Mesenchymal stem cell (in vitro differentiated cells and primary cell): Measurements from ENCODE around the gene HELLS.
"Not testable (repeated sequence)": the region's sequence is repeated elsewhere in the genome, so short reads cannot be mapped to it uniquely, and the experiment has no call there.

ENCODE experiments used
- DNase-seq: peaks from one replicate; pipeline ENCODE4 v3.0.0-alpha.2; 2013
- H2AFZ ChIP-seq: one replicate; pipeline ENCODE4 v1.6.1; 2013; ENCODE audit warnings: low read depth, mild to moderate bottlenecking, control low read depth, inconsistent platforms, low read length, moderate library complexity
- H2AK5ac ChIP-seq: 2 replicates; pipeline ENCODE4 v1.6.1; 2013; ENCODE audit warnings: low read length, moderate library complexity, mild to moderate bottlenecking, inconsistent platforms; ENCODE audit not compliant: severe bottlenecking
- H2BK120ac ChIP-seq: one replicate; pipeline ENCODE4 v1.6.1; 2013; ENCODE audit warnings: low read depth, mild to moderate bottlenecking, inconsistent platforms, low read length, moderate library complexity
- H2BK12ac ChIP-seq, 2 experiments: one replicate each; pipeline ENCODE4 v1.6.1; 2013; ENCODE audit warnings: inconsistent platforms in 2 of 2, low read length in 2 of 2, mild to moderate bottlenecking in 2 of 2, moderate library complexity in 2 of 2, control low read depth in 1 of 2
- H2BK15ac ChIP-seq: one replicate; pipeline ENCODE4 v1.6.1; 2013; ENCODE audit warnings: mild to moderate bottlenecking, low read depth, inconsistent platforms; ENCODE audit not compliant: poor library complexity, severe bottlenecking
- H2BK5ac ChIP-seq: 2 replicates; pipeline ENCODE4 v1.6.1; 2013; ENCODE audit warnings: low read depth, mild to moderate bottlenecking, low read length, control low read depth, inconsistent platforms; ENCODE audit not compliant: poor library complexity, severe bottlenecking
- H3K14ac ChIP-seq, 2 experiments: one replicate each; pipeline ENCODE4 v1.6.1; 2013; ENCODE audit warnings: inconsistent platforms in 2 of 2, low read length in 2 of 2, control low read depth in 1 of 2, mild to moderate bottlenecking in 1 of 2, moderate library complexity in 1 of 2
- H3K18ac ChIP-seq, 2 experiments: one replicate each; pipeline ENCODE4 v1.6.1; 2013; ENCODE audit warnings: inconsistent platforms in 2 of 2, low read length in 2 of 2, control low read depth in 1 of 2, low read depth in 1 of 2, mild to moderate bottlenecking in 1 of 2
- H3K23ac ChIP-seq, 2 experiments: one replicate each; pipeline ENCODE4 v1.6.1; 2013; ENCODE audit warnings: inconsistent platforms in 2 of 2, low read length in 2 of 2, mild to moderate bottlenecking in 2 of 2, moderate library complexity in 2 of 2, control low read depth in 1 of 2
- H3K27ac ChIP-seq: 2 replicates; pipeline ENCODE4 v1.5.1; 2013; ENCODE audit warnings: mild to moderate bottlenecking, moderate library complexity, low read length, control low read depth, inconsistent platforms; ENCODE audit not compliant: poor library complexity, severe bottlenecking
- H3K27me3 ChIP-seq, 2 experiments: 2 replicates each; pipeline versions ENCODE4 v1.6.1 to v1.7.0; 2013; ENCODE audit warnings: low read length in 2 of 2, mild to moderate bottlenecking in 2 of 2, moderate library complexity in 2 of 2, control low read depth in 1 of 2, inconsistent platforms in 1 of 2; ENCODE audit not compliant: control insufficient read depth in 1 of 2, insufficient read depth in 1 of 2
- H3K36me3 ChIP-seq, 2 experiments: 2 replicates each; pipeline versions ENCODE4 v1.6.1 to v1.7.0; 2013; ENCODE audit warnings: low read length in 2 of 2, control low read depth in 1 of 2, inconsistent platforms in 1 of 2, low read depth in 1 of 2, mild to moderate bottlenecking in 1 of 2; ENCODE audit not compliant: insufficient read depth in 2 of 2, control insufficient read depth in 1 of 2
- H3K4ac ChIP-seq, 2 experiments: one replicate each; pipeline ENCODE4 v1.6.1; 2013; ENCODE audit warnings: inconsistent platforms in 2 of 2, low read length in 2 of 2, mild to moderate bottlenecking in 2 of 2, moderate library complexity in 2 of 2, control low read depth in 1 of 2, low read depth in 1 of 2
- H3K4me1 ChIP-seq: 2 replicates; pipeline ENCODE4 v1.6.1; 2013; ENCODE audit warnings: low read depth, low read length, control low read depth; ENCODE audit not compliant: control insufficient read depth, insufficient read depth
- H3K4me2 ChIP-seq: 2 replicates; pipeline ENCODE4 v1.6.1; 2013; ENCODE audit warnings: low read length, mild to moderate bottlenecking, inconsistent platforms; ENCODE audit not compliant: poor library complexity, severe bottlenecking
- H3K4me3 ChIP-seq, 2 experiments: 2 replicates each; pipeline versions ENCODE4 v1.5.1 to v1.7.0; 2013; ENCODE audit warnings: low read length in 2 of 2, mild to moderate bottlenecking in 2 of 2, control low read depth in 1 of 2, low read depth in 1 of 2; ENCODE audit not compliant: insufficient read depth in 1 of 2
- H3K79me1 ChIP-seq: replicated peaks from 2 replicates; pipeline ENCODE4 v1.6.1; 2013; ENCODE audit warnings: mild to moderate bottlenecking, control low read depth, low read length, inconsistent platforms; ENCODE audit not compliant: poor library complexity, severe bottlenecking
- H3K9ac ChIP-seq: 2 replicates; pipeline ENCODE4 v1.7.0; 2013; ENCODE audit warnings: mild to moderate bottlenecking, low read length, moderate library complexity
- H3K9me3 ChIP-seq: 2 replicates; pipeline ENCODE4 v1.7.0; 2013; ENCODE audit warnings: mild to moderate bottlenecking, low read length; ENCODE audit not compliant: control insufficient read depth
- H4K8ac ChIP-seq: one replicate; pipeline ENCODE4 v1.6.1; 2013; ENCODE audit warnings: inconsistent platforms, mild to moderate bottlenecking, low read length, moderate library complexity
- H4K91ac ChIP-seq: one replicate; pipeline ENCODE4 v1.6.1; 2013; ENCODE audit warnings: mild to moderate bottlenecking, low read length, inconsistent platforms
- WGBS: methylation state at CpG from one replicate; pipeline ENCODE4 v1.1.7; 2013; ENCODE audit warnings: mixed read lengths; 5-methylcytosine and 5-hydroxymethylcytosine counted together

Gene HELLS

DNA sequence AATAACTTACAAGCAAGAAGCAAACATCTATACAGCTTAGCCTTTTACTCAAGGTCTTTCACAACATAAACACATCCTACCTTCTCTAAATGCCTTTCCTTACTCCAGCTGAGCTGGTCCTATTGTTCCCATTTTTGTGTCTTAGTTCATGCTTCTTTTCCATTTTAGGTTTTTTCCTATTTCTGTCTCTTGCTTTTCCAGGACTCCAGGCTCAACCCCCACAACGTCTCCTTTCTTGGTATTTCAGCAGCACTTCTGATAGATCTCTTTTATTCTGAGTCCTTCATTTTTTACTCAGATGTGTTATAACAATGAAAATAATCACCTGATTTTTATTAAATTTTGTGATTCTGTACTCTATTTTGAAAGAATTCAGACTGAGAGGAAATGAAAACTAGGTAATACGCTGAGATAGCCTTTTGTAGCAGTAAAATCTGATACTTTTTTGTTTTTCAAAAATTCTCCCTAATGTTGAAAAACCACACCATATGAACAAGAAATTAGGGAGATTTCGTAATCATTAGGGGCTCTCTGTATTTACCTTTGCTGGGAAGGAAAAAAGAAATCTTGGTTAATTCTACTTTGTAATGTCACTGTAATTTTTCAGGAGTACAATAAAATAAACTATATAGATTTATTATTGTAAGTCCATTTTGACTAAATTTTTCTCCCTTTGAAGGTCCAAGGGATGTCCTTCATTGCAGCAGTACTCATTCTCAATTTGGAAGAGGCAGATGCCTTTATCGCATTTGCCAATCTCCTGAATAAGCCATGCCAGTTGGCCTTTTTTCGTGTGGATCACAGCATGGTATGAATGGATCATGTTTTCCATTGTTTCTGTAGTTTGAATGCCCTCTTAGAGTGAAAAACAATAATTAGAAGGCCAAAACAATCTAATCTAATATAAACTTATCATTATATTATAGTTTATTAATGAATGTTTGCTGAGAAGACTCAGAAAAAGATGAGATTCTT, 24.0 kb upstream of the HELLS start:
- Histone ChIP-seq H4K8ac (no peak overlapping the region), H3K4me3 (no peak overlapping the region), H3K9me3 (no peaks in the 10 kb centered on the region), H2BK120ac (no peak overlapping the region), H3K27ac (no peak overlapping the region), H3K79me1 (no peaks in the 10 kb centered on the region), H3K4me2 (no peak overlapping the region), H2BK15ac (no peak overlapping the region), H3K14ac (no peak overlapping the region), H3K18ac (no peak overlapping the region), H3K23ac (no peak overlapping the region), H3K4me1 (peaks cover 3% of the 10 kb centered on the region), H2AFZ (no peak overlapping the region), H3K9ac (no peak overlapping the region), H2BK5ac (no peak overlapping the region), H3K27me3 (no peaks in the 10 kb centered on the region), H2BK12ac (no peak overlapping the region), H3K36me3 (peaks cover 9 to 24% of the 10 kb centered on the region in 2 experiments), H4K91ac (no peak overlapping the region), H2AK5ac (no peak overlapping the region), H3K4ac (no peak overlapping the region)
- WGBS: 89% methylated on average over 2 of the region's 5 CpGs
- no peak for DNase-seq

DNA sequence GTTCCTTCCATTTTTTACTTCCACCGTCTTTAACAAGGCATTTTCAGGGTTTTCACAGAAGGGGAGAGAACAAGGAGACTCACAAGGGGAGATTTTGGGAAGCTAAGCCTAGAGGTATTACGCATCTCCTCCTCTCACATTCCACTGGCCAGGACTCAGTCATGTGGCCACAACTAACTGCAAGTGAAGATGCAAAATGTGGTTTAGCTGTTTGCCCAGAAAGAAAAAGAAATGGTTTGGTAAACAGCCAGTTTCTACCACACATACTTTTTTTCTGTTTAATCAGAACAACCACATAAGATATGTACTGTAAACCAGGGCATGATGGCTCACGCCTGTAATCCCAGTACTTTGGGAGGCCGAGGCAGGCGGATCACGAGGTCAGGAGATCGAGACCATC, 21.4 kb upstream of the HELLS start:
- Histone ChIP-seq H2AK5ac (no peak overlapping the region), H3K79me1 (no peaks in the 10 kb centered on the region), H3K18ac (no peak overlapping the region), H2BK12ac (no peak overlapping the region), H3K4me2 (no peak overlapping the region), H3K9ac (no peak overlapping the region), H3K14ac (no peak overlapping the region), H4K91ac (no peak overlapping the region), H2BK15ac (no peak overlapping the region), H3K27ac (no peak overlapping the region), H3K4me1 (no peaks in the 10 kb centered on the region), H3K4ac (no peak overlapping the region), H3K9me3 (no peaks in the 10 kb centered on the region), H2BK5ac (no peak overlapping the region), H4K8ac (no peak overlapping the region), H2BK120ac (no peak overlapping the region), H3K4me3 (no peak overlapping the region), H3K23ac (no peak overlapping the region), H2AFZ (no peak overlapping the region), H3K36me3 (peaks cover 9 to 31% of the 10 kb centered on the region in 2 experiments), H3K27me3 (no peaks in the 10 kb centered on the region)
- over 99% methylated on average over 6 of the region's 7 CpGs for WGBS
- no peak for DNase-seq

DNA sequence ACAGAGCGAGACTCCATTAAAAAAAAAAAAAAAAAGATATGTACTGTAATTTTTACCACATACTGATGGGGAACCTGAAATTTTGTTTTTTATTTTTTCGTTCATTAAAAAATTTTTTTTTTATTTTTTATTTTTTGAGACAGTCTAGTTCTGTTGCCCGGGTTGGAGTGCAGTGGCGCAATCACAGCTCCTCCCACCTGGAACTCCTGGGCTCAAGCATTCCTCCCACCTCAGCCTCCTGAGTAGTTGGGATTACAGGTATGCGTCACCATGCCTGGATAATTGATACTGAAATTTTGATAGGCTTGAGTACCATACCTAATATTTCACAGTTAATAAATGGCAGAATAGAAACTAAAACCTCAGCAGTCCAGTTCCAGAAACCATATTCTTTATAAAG, 20.9 kb upstream of the HELLS start:
- Histone ChIP-seq H3K23ac (no peak overlapping the region), H2BK15ac (no peak overlapping the region), H3K4me2 (no peak overlapping the region), H3K18ac (no peak overlapping the region), H2BK5ac (no peak overlapping the region), H4K91ac (no peak overlapping the region), H3K14ac (no peak overlapping the region), H3K4me3 (no peak overlapping the region), H4K8ac (no peak overlapping the region), H2BK12ac (no peak overlapping the region), H3K36me3 (peaks cover 9 to 34% of the 10 kb centered on the region in 2 experiments), H3K79me1 (no peaks in the 10 kb centered on the region), H3K27me3 (no peaks in the 10 kb centered on the region), H2AFZ (no peak overlapping the region), H3K4me1 (no peaks in the 10 kb centered on the region), H3K27ac (no peak overlapping the region), H3K9ac (no peak overlapping the region), H3K4ac (no peak overlapping the region), H2AK5ac (no peak overlapping the region), H2BK120ac (no peak overlapping the region), H3K9me3 (no peaks in the 10 kb centered on the region)
- DNase-seq: no peak
- WGBS: 100% methylated on average over 1 of the region's 5 CpGs

DNA sequence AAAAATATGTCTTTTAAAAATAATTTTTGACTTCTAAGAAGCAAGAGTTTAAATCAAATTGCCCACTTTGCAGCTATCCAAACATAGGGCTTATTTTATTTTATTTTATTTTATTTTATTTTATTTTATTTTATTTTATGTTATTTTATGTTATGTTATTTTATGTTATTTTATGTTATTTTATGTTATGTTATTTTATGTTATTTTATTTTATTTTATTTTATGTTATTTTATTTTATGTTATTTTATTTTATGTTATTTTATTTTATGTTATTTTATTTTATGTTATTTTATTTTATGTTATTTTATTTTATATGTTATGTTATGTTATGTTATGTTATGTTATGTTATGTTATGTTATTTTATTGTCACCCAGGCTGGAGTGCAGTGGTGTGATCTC, 14.0 kb upstream of the HELLS start:
- not testable (repeated sequence) for H2AFZ ChIP-seq, H3K27ac ChIP-seq, H2AK5ac ChIP-seq, H3K4me1 ChIP-seq, H2BK120ac ChIP-seq, DNase-seq, H3K23ac ChIP-seq, H3K4ac ChIP-seq, H4K91ac ChIP-seq, H2BK12ac ChIP-seq, H3K9ac ChIP-seq, H4K8ac ChIP-seq, H3K4me2 ChIP-seq, H3K9me3 ChIP-seq, H3K18ac ChIP-seq, H3K14ac ChIP-seq, H3K4me3 ChIP-seq, H3K27me3 ChIP-seq, H2BK5ac ChIP-seq, H3K79me1 ChIP-seq, H2BK15ac ChIP-seq
- peaks cover 3 to 52% of the 10 kb centered on the region in 2 experiments for H3K36me3 ChIP-seq
